K562 (cell line): ENCODE measurements around the gene WDR46. TPM values are rescaled to one million over a fixed set of nuclear protein-coding genes. Genes with fewer than 3 reads are reported as not detected.
A peak's percentile ranks its signal among the peaks of the same experiment; 100 is the strongest.

Experiments used
- CBFA2T2 ChIP-seq: fragments of 450-650 bp; conservative IDR thresholded peaks from 2 replicates; pipeline ENCODE4 v1.6.1; 2017; ENCODE audit warnings: mild to moderate bottlenecking
- CEBPB ChIP-seq: fragments of 450-650 bp; IDR thresholded peaks from 2 replicates; pipeline ENCODE4 v1.6.1; 2016; ENCODE audit warnings: missing genetic modification characterization, missing compliant biosample characterization
- DDX20 ChIP-seq: fragments of 450-650 bp; IDR thresholded peaks from 2 replicates; pipeline ENCODE4 v1.6.1; 2016; ENCODE audit warnings: missing genetic modification characterization, low read depth, mild to moderate bottlenecking, missing compliant biosample characterization, moderate library complexity
- POLR2AphosphoS5 ChIP-seq: IDR thresholded peaks from 2 replicates; pipeline ENCODE4 v1.6.1; 2011; ENCODE audit warnings: mild to moderate bottlenecking, low read depth, low read length, moderate library complexity; ENCODE audit not compliant: control insufficient read depth, insufficient read depth
- RCOR1 ChIP-seq, 2 experiments: IDR thresholded peaks; 2 replicates each; pipeline ENCODE4 v1.6.1; 2012; ENCODE audit warnings: low read depth in 2 of 2, low read length in 2 of 2, borderline replicate concordance in 1 of 2, improper control_type of control experiment in 1 of 2
- SAP30 ChIP-seq: fragments of 200-600 bp; sonication (generic); IDR thresholded peaks from 2 replicates; pipeline ENCODE4 v1.6.1; 2012; ENCODE audit warnings: borderline replicate concordance, low read depth, mild to moderate bottlenecking, moderate library complexity, low read length, control low read depth, inconsistent platforms; ENCODE audit not compliant: insufficient read depth, poor library complexity, severe bottlenecking
- TRIM28 ChIP-seq: fragments of 450-650 bp; IDR thresholded peaks from 2 replicates; pipeline ENCODE4 v1.6.1; 2017
- ZNF124 ChIP-seq: sonication (generic); formaldehyde crosslinking; IDR thresholded peaks from 2 replicates; pipeline ENCODE4 v1.8.1; 2022; ENCODE audit warnings: missing genetic modification reagents
- ZNF263 ChIP-seq: sonication (generic); formaldehyde crosslinking; IDR thresholded peaks from 2 replicates; pipeline ENCODE4 v1.8.0; 2022; ENCODE audit warnings: mild to moderate bottlenecking, missing genetic modification reagents, borderline replicate concordance
- ZNF431 ChIP-seq: sonication (generic); formaldehyde crosslinking; IDR thresholded peaks from 2 replicates; pipeline ENCODE4 v1.8.0; 2022; ENCODE audit warnings: mild to moderate bottlenecking, missing genetic modification reagents
- polyA plus RNA-seq, 8 experiments: library from polyadenylated mRNA; depleted of rRNA in 4 of 8; stranded (reverse) in 5 of 8; unstranded in 3 of 8; fragments of >200 nt; fragmentation: Nextera tagmentation in 2 of 8; fragmentation: Illumina TruSeq in 1 of 8; extraction: Ambion mirVana in 2 of 8; extraction: Trizol in 1 of 8; gene quantifications; 2 replicates each; pipeline versions ENCODE4 v1.2.1 to v1.2.3, GENCODE V29; 2011 to 2014; ENCODE audit warnings: inconsistent platforms in 1 of 8, missing spikeins in 1 of 8
- total RNA-seq, 7 experiments: library from RNA; depleted of rRNA in 6 of 7; stranded (reverse); fragments of >200 nt in 6 of 7; fragmentation: Illumina TruSeq in 2 of 7; extraction: Trizol in 2 of 7; gene quantifications; 2 replicates each; pipeline versions ENCODE4 v1.2.1 to v1.2.3, GENCODE V29; 2011 to 2021; ENCODE audit warnings: low replicate concordance in 1 of 7
- TF ChIP-seq, protein P1 (sequence below), 2 experiments: fragments of 450-650 bp; formaldehyde crosslinking in 1 of 2; IDR thresholded peaks; 2 replicates each; pipeline versions ENCODE4 v1.4.0 to v1.6.1; 2014 to 2020; ENCODE audit warnings: mild to moderate bottlenecking in 2 of 2, borderline replicate concordance in 1 of 2, low read depth in 1 of 2
- TF ChIP-seq, protein P2 (sequence below): sonication (generic); formaldehyde crosslinking; IDR thresholded peaks from 2 replicates; pipeline ENCODE4 v1.8.0; 2022; ENCODE audit warnings: mild to moderate bottlenecking, missing genetic modification reagents
- TF ChIP-seq, protein P3 (sequence below): fragments of 200-800 bp; sonication (Bioruptor generic); IDR thresholded peaks from 2 replicates; pipeline ENCODE4 v1.6.1; 2017; ENCODE audit warnings: missing genetic modification characterization, missing compliant biosample characterization

The WDR46 gene
- total and polyA plus RNA-seq, 9 of the 15 experiments (the other 6 are each of a cell fraction or from before 2014, with no cell fraction given): 8.9 to 146 (median 93.1) TPM

DNA sequence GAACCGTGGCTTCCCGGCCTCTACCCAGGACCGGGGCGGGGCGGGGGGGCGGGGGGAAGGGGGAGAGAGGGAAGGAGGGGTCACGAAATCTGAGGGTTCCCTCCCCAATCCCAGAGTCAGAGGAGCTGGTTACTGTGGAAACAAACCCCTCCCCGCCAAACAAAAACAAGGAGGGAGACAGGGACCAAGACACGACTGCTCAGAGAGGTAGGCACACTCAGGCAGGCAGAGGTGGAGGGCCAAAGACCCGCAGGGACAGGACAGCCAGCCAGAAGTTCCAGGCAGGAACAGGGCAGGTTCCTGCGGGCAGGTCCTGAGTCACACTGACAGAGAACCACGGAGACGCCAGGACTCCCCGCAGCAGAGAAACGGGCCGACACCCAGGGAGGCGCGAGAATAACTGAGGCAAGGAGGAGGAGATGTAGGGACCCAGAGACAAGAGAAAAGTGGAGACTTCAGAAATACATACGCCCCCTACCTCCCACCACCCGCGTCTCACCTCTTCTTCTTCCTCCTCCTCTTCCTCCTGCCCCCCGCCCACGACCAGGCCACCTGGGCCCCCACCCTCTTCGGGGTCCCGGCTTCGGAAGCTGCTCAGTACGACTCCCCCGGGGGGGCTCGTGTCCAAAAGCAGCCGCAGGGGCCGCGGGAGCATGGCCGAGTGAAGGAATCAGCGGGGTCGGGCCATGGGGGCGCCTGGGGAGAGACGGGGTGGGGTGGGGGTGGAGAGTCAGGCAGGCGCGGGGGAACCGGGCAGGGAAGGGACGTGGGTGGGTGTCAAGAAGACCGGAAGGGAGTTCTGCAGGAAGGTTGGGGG, 9.1 kb upstream of the WDR46 start (continued):
- TF ChIP-seq, protein P1, sequence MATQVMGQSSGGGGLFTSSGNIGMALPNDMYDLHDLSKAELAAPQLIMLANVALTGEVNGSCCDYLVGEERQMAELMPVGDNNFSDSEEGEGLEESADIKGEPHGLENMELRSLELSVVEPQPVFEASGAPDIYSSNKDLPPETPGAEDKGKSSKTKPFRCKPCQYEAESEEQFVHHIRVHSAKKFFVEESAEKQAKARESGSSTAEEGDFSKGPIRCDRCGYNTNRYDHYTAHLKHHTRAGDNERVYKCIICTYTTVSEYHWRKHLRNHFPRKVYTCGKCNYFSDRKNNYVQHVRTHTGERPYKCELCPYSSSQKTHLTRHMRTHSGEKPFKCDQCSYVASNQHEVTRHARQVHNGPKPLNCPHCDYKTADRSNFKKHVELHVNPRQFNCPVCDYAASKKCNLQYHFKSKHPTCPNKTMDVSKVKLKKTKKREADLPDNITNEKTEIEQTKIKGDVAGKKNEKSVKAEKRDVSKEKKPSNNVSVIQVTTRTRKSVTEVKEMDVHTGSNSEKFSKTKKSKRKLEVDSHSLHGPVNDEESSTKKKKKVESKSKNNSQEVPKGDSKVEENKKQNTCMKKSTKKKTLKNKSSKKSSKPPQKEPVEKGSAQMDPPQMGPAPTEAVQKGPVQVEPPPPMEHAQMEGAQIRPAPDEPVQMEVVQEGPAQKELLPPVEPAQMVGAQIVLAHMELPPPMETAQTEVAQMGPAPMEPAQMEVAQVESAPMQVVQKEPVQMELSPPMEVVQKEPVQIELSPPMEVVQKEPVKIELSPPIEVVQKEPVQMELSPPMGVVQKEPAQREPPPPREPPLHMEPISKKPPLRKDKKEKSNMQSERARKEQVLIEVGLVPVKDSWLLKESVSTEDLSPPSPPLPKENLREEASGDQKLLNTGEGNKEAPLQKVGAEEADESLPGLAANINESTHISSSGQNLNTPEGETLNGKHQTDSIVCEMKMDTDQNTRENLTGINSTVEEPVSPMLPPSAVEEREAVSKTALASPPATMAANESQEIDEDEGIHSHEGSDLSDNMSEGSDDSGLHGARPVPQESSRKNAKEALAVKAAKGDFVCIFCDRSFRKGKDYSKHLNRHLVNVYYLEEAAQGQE (IDR thresholded peaks at IDR 0.05; ENCODE audit: borderline replicate concordance): no peak
- TF ChIP-seq, protein P1 (CRISPR knock-in tag; IDR thresholded peaks at IDR 0.05; ENCODE audit: low read depth): peak; percentile 63; the same call in 1 of the 2 replicates
- TF ChIP-seq CEBPB (tag) (no peak), RCOR1 (IDR thresholded peaks at IDR 0.05; ENCODE audit: borderline replicate concordance in 1 of 2, low read depth in 2 of 2, low read length in 2 of 2) (no peak; a peak in 1 of 4 replicates), CBFA2T2 (no peak), ZNF263 (CRISPR knock-in tag) (no peak), DDX20 (tag) (no peak), SAP30 (peak; percentile 96), TRIM28 (peak; percentile 78; the same call in 1 of the 2 replicates), ZNF431 (no peak), POLR2AphosphoS5 (peak; percentile 50; the same call in 1 of the 2 replicates), ZNF124 (CRISPR knock-in tag) (no peak)
- TF ChIP-seq, protein P2, sequence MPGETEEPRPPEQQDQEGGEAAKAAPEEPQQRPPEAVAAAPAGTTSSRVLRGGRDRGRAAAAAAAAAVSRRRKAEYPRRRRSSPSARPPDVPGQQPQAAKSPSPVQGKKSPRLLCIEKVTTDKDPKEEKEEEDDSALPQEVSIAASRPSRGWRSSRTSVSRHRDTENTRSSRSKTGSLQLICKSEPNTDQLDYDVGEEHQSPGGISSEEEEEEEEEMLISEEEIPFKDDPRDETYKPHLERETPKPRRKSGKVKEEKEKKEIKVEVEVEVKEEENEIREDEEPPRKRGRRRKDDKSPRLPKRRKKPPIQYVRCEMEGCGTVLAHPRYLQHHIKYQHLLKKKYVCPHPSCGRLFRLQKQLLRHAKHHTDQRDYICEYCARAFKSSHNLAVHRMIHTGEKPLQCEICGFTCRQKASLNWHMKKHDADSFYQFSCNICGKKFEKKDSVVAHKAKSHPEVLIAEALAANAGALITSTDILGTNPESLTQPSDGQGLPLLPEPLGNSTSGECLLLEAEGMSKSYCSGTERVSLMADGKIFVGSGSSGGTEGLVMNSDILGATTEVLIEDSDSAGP (CRISPR knock-in tag): no peak
- TF ChIP-seq, protein P3, sequence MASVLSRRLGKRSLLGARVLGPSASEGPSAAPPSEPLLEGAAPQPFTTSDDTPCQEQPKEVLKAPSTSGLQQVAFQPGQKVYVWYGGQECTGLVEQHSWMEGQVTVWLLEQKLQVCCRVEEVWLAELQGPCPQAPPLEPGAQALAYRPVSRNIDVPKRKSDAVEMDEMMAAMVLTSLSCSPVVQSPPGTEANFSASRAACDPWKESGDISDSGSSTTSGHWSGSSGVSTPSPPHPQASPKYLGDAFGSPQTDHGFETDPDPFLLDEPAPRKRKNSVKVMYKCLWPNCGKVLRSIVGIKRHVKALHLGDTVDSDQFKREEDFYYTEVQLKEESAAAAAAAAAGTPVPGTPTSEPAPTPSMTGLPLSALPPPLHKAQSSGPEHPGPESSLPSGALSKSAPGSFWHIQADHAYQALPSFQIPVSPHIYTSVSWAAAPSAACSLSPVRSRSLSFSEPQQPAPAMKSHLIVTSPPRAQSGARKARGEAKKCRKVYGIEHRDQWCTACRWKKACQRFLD (CRISPR knock-in tag): no peak
